Measurements from ENCODE around the gene FLT1.
A peak's percentile ranks its signal among the peaks of the same experiment; 100 is the strongest.

Gene FLT1, protein sequence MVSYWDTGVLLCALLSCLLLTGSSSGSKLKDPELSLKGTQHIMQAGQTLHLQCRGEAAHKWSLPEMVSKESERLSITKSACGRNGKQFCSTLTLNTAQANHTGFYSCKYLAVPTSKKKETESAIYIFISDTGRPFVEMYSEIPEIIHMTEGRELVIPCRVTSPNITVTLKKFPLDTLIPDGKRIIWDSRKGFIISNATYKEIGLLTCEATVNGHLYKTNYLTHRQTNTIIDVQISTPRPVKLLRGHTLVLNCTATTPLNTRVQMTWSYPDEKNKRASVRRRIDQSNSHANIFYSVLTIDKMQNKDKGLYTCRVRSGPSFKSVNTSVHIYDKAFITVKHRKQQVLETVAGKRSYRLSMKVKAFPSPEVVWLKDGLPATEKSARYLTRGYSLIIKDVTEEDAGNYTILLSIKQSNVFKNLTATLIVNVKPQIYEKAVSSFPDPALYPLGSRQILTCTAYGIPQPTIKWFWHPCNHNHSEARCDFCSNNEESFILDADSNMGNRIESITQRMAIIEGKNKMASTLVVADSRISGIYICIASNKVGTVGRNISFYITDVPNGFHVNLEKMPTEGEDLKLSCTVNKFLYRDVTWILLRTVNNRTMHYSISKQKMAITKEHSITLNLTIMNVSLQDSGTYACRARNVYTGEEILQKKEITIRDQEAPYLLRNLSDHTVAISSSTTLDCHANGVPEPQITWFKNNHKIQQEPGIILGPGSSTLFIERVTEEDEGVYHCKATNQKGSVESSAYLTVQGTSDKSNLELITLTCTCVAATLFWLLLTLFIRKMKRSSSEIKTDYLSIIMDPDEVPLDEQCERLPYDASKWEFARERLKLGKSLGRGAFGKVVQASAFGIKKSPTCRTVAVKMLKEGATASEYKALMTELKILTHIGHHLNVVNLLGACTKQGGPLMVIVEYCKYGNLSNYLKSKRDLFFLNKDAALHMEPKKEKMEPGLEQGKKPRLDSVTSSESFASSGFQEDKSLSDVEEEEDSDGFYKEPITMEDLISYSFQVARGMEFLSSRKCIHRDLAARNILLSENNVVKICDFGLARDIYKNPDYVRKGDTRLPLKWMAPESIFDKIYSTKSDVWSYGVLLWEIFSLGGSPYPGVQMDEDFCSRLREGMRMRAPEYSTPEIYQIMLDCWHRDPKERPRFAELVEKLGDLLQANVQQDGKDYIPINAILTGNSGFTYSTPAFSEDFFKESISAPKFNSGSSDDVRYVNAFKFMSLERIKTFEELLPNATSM (N-terminal part only)

DNA sequence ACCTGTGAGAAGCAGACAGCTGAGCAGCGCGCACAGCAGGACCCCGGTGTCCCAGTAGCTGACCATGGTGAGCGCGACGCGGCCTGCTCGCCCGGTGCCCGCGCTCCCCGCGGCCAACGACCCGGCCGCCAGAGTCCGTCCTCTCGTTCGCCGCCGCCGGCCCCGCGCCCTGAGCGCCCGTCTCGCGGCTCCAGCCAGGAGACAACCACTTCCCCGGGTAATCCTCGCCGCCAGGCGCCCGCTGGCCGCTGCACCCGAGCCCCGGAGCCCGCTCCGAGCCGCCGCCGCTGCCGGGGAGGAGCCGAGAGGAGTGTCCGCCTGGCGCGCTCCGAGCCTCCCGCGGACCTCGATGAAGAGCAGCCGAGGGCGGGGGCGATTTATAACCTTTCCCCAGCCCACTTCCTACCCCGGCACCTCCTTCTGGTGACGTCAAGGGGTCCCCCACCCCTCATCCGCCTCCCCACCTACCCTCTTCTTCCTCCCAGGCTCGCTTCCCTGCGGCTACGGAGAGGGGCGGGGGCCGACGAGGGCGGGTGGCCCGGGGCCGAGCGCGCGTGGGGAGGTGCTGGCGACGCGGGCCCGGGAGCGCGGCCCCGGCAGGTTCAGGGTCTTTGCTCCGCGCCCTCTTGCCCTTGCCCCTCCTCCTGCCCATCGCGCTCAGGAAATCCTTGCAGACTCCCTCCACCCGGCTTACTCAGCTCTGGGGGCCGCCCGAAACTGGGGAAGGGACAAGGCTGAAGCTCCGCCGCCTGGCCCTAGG is at the start of gene FLT1:
FLT1 (minus strand) TSS at position 351 of the 760 bp plus-strand sequence; CDS start at position 66, 285 bp downstream.
- H3K27me3 ChIP-seq (ENCODE audit: low read depth): peaks cover 22% of the 10 kb centered on the region

GRCh38 chr13:28544026-28544425 is 49.1 kb upstream of the FLT1 start:
- no peaks in the 10 kb centered on the region for H3K4me1 ChIP-seq
- no peaks in the 10 kb centered on the region for H3K9me3 ChIP-seq
- H3K27me3 ChIP-seq (ENCODE audit: low read depth): 0 out of 2 replicates have a peak, but pooled peaks cover 2% of the 10 kb centered on the region
- H3K4me3 ChIP-seq: no peak overlapping the region
- H3K36me3 ChIP-seq (replicated peaks): no peaks in the 10 kb centered on the region
- in situ Hi-C loops (cut with MboI; ENCODE audit: low sequenced_read_pairs): no loop called here
- DNase-seq (ENCODE audit: low spot score in 2 of 2): no peak

More for the DNA sequence above, at the start of gene FLT1:
- Histone ChIP-seq H3K4me3 (peak within 1 kb of the TSS; percentile 40), H3K4me1 (no peaks in the 10 kb centered on the region), H3K9me3 (no peaks in the 10 kb centered on the region), H3K36me3 (replicated peaks) (no peaks in the 10 kb centered on the region)
- DNase-seq (ENCODE audit: low spot score in 2 of 2): peak; percentile 17 to 60
- in situ Hi-C loops (cut with MboI; ENCODE audit: low sequenced_read_pairs): no loop called here

GRCh38 chr13:28542804-28543203 is 47.9 kb upstream of the FLT1 start:
- Histone ChIP-seq H3K27me3 (ENCODE audit: low read depth) (no peaks in the 10 kb centered on the region), H3K4me1 (no peaks in the 10 kb centered on the region), H3K9me3 (no peaks in the 10 kb centered on the region), H3K36me3 (replicated peaks) (no peaks in the 10 kb centered on the region), H3K4me3 (no peak overlapping the region)
- no peak for DNase-seq (ENCODE audit: low spot score in 2 of 2)
- in situ Hi-C loops (cut with MboI; ENCODE audit: low sequenced_read_pairs): no loop called here

GRCh38 chr13:28541966-28542365 is 47.0 kb upstream of the FLT1 start:
- H3K9me3 ChIP-seq: no peaks in the 10 kb centered on the region
- no peaks in the 10 kb centered on the region for H3K27me3 ChIP-seq (ENCODE audit: low read depth)
- in situ Hi-C loops (cut with MboI; ENCODE audit: low sequenced_read_pairs): no loop called here
- no peak for DNase-seq (ENCODE audit: low spot score in 2 of 2)
- no peaks in the 10 kb centered on the region for H3K4me1 ChIP-seq
- H3K36me3 ChIP-seq (replicated peaks): no peaks in the 10 kb centered on the region
- no peak overlapping the region for H3K4me3 ChIP-seq

- Histone ChIP-seq H3K4me1 (peaks cover 4% of the 10 kb centered on the region; the same call in 1 of the 2 replicates), H3K9me3 (peaks cover 4% of the 10 kb centered on the region; the same call in 1 of the 2 replicates), H3K36me3 (replicated peaks) (no peaks in the 10 kb centered on the region), H3K27me3 (ENCODE audit: low read depth) (no peaks in the 10 kb centered on the region), H3K4me3 (no peak overlapping the region)
- in situ Hi-C loops (cut with MboI; ENCODE audit: low sequenced_read_pairs): no loop called here
- no peak for DNase-seq (ENCODE audit: low spot score in 2 of 2)
Measured at GRCh38 chr13:28540612-28541011, 45.7 kb upstream of the FLT1 start.

- H3K4me1 ChIP-seq: peaks cover 4% of the 10 kb centered on the region; the same call in 1 of the 2 replicates
- no peak for DNase-seq (ENCODE audit: low spot score in 2 of 2)
- no peak overlapping the region for H3K4me3 ChIP-seq
- H3K36me3 ChIP-seq (replicated peaks): no peaks in the 10 kb centered on the region
- in situ Hi-C loops (cut with MboI; ENCODE audit: low sequenced_read_pairs): no loop called here
- no peaks in the 10 kb centered on the region for H3K27me3 ChIP-seq (ENCODE audit: low read depth)
- peaks cover 4% of the 10 kb centered on the region; the same call in 1 of the 2 replicates for H3K9me3 ChIP-seq
Measured at GRCh38 chr13:28539625-28540286, 44.8 kb upstream of the FLT1 start.

DNA sequence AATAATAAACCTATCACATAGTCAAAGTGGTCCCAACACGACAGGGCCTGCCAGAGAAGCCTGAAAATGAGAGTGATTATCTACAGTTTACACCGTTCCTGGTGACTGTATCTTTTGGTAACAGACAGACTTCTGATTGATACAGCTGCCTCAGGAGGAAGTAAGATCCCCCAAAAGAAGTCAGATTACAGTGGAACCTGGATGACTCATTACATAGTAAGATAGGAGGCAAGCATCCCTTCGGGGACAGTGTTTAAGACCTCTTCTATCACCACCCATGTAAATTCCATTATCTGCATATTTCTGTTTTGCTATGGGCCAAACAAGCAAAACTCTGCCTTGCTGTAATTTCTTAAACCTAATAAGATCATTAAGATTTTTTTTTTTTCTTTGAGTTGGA is 44.0 kb upstream of the FLT1 start:
- no peaks in the 10 kb centered on the region for H3K36me3 ChIP-seq (replicated peaks)
- peaks cover 4% of the 10 kb centered on the region; the same call in 1 of the 2 replicates for H3K9me3 ChIP-seq
- in situ Hi-C loops (cut with MboI; ENCODE audit: low sequenced_read_pairs): no loop called here
- peaks cover 4% of the 10 kb centered on the region; the same call in 1 of the 2 replicates for H3K4me1 ChIP-seq
- no peak for DNase-seq (ENCODE audit: low spot score in 2 of 2)
- no peaks in the 10 kb centered on the region for H3K27me3 ChIP-seq (ENCODE audit: low read depth)
- H3K4me3 ChIP-seq: no peak overlapping the region

DNA sequence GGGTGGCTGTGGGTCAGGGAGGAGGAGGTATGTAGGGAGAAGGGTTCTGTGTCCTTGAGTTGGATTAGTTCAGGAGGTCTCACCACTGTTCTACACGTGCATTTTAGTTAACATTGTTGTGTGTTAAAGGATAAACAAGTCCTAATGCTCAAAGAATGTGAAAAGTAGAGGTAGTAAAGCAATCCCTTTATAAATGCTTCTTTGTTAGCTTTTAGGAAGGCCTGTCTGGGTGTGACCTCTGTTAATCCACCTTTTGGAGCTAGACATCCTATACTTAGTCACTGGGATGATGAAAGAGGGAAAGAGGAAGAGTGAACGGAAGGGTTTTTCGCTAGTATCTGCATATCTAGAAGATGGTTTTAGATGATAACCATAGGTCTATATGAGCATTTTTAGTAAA is 42.2 kb upstream of the FLT1 start:
- no peak overlapping the region for H3K4me3 ChIP-seq
- DNase-seq (ENCODE audit: low spot score in 2 of 2): no peak
- peaks cover 4% of the 10 kb centered on the region; the same call in 1 of the 2 replicates for H3K9me3 ChIP-seq
- in situ Hi-C loops (cut with MboI; ENCODE audit: low sequenced_read_pairs): no loop called here
- peaks cover 4% of the 10 kb centered on the region; the same call in 1 of the 2 replicates for H3K4me1 ChIP-seq
- no peaks in the 10 kb centered on the region for H3K36me3 ChIP-seq (replicated peaks)
- H3K27me3 ChIP-seq (ENCODE audit: low read depth): no peaks in the 10 kb centered on the region

- DNase-seq (ENCODE audit: low spot score in 2 of 2): no peak
- Histone ChIP-seq H3K9me3 (peaks cover 4% of the 10 kb centered on the region; the same call in 1 of the 2 replicates), H3K4me3 (no peak overlapping the region), H3K4me1 (peaks cover 10% of the 10 kb centered on the region), H3K27me3 (ENCODE audit: low read depth) (no peaks in the 10 kb centered on the region), H3K36me3 (replicated peaks) (no peaks in the 10 kb centered on the region)
- in situ Hi-C loops (cut with MboI; ENCODE audit: low sequenced_read_pairs): no loop called here
Measured at GRCh38 chr13:28536371-28536770, 41.4 kb upstream of the FLT1 start.

DNA sequence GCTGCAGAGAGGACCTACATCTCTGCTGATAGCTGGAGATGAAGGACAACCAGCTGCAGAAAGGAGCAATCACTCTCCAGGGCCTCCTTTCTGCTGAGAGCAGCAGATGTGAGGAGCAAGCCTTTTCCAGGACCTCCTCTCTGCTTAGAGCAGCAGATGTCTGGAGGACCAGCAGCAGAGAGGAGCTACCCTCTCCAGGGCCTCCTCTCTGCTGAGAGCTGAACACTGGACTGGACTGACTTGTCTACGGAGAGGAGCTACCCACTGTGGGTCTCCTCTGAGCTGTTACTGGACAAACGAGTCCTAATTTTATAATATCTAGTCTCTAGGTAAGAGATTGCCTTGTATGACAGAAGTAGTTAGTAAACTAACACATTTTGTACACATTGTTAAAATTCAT is 40.8 kb upstream of the FLT1 start:
- H3K36me3 ChIP-seq (replicated peaks): no peaks in the 10 kb centered on the region
- peaks cover 15% of the 10 kb centered on the region for H3K4me1 ChIP-seq
- no peaks in the 10 kb centered on the region for H3K27me3 ChIP-seq (ENCODE audit: low read depth)
- no peak for DNase-seq (ENCODE audit: low spot score in 2 of 2)
- peaks cover 4% of the 10 kb centered on the region; the same call in 1 of the 2 replicates for H3K9me3 ChIP-seq
- H3K4me3 ChIP-seq: no peak overlapping the region
- in situ Hi-C loops (cut with MboI; ENCODE audit: low sequenced_read_pairs): no loop called here

- Histone ChIP-seq H3K4me3 (no peak overlapping the region), H3K27me3 (ENCODE audit: low read depth) (no peaks in the 10 kb centered on the region), H3K36me3 (replicated peaks) (no peaks in the 10 kb centered on the region), H3K4me1 (peaks cover 15% of the 10 kb centered on the region), H3K9me3 (peaks cover 4% of the 10 kb centered on the region; the same call in 1 of the 2 replicates)
- in situ Hi-C loops (cut with MboI; ENCODE audit: low sequenced_read_pairs): no loop called here
- DNase-seq (ENCODE audit: low spot score in 2 of 2): no peak
Measured at GRCh38 chr13:28534801-28535200, 39.9 kb upstream of the FLT1 start.

DNA sequence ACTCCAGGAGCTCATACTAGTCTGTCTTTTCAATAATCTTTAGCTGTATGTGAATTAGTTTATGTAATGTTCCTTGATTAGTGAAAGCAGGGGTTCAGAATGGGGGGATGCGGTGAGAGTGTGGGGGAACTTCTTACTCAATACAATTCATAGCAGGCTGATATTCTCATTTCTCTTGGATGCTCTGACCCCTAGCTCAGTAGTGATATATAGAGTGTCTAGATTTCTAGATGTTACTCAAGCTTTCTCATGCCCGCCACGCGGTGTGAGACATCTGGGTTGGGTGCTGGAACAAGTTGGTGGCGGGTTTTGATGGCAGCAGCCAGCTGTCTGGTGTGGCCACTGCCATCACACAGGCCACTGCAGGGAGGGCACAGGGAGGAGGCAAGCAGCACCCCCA is 39.3 kb upstream of the FLT1 start:
- no peaks in the 10 kb centered on the region for H3K36me3 ChIP-seq (replicated peaks)
- H3K9me3 ChIP-seq: peaks cover 4% of the 10 kb centered on the region; the same call in 1 of the 2 replicates
- in situ Hi-C loops (cut with MboI; ENCODE audit: low sequenced_read_pairs): no loop called here
- no peak for DNase-seq (ENCODE audit: low spot score in 2 of 2)
- H3K27me3 ChIP-seq (ENCODE audit: low read depth): no peaks in the 10 kb centered on the region
- peaks cover 17% of the 10 kb centered on the region for H3K4me1 ChIP-seq
- H3K4me3 ChIP-seq: no peak overlapping the region
